ENCODE measurements around the gene ATP6V0E1.

Gene ATP6V0E1

GRCh38 chr5:172983542-172984243 is at the start of gene ATP6V0E1:
Gene ATP6V0E1, plus strand, starts transcription at chr5:172983771. Its CDS starts 90 bp downstream, at chr5:172983861.
- DNase-seq (ENCODE audit: low spot score) = peak; percentile 94

DNA sequence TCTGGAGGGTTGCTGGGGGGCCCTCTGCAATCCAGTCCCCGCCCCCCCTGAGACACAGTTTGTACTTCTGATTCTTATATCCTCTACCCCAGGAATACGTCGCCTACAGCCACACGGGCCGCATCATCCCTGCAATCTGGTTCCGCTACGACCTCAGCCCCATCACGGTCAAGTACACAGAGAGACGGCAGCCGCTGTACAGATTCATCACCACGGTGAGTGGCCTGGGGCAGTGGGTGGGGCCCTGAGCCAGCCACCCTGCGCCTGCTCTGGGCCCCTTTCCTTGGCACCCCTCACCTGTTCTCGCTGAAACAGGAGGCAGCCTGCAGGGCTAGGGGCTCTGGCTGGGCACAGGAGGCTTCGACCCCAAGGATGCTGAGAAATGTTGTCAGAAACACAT is 48.5 kb upstream of the ATP6V0E1 start:
- DNase-seq (ENCODE audit: low spot score) = no peak

GRCh38 chr5:172936401-172936800 is 47.2 kb upstream of the ATP6V0E1 start:
- DNase-seq (ENCODE audit: low spot score) = no peak

GRCh38 chr5:172939071-172939470 is 44.5 kb upstream of the ATP6V0E1 start:
- DNase-seq (ENCODE audit: low spot score) = peak; percentile 16

DNA sequence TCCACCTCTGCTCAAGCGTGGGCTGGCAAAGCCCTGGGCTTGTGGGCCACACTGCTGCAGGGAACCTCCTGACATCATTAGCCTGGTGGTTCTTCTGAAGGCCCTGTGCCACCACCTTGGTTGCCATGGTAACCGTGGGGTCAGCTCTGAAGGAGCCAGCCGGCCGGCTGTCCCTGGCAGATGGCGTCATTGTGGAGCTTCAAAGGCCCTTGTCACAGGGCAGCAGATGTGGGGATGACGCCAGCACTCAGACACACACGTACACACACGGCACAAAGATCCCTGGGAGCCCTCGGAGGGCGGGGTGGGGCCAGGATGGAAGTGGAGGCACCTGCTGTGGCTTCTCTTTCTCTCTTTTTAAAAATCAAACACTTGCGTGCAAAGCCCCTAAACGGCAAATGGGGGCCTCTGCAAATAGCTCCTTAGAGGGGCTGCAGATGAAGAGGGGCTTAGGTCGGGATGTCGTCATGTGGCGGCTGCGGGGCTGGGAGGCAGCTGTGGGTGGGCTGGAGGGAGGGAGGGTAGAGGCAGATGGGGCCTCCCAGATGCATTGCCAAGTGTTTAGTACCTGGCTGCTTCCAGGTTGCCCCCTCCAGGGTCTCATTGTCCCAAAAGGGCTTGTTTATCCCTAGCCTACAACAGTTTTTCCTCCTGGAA is 43.8 kb upstream of the ATP6V0E1 start:
- DNase-seq (ENCODE audit: low spot score) = peak; percentile 61

GRCh38 chr5:172940268-172941066 is 43.1 kb upstream of the ATP6V0E1 start:
- no peak for DNase-seq (ENCODE audit: low spot score)

DNA sequence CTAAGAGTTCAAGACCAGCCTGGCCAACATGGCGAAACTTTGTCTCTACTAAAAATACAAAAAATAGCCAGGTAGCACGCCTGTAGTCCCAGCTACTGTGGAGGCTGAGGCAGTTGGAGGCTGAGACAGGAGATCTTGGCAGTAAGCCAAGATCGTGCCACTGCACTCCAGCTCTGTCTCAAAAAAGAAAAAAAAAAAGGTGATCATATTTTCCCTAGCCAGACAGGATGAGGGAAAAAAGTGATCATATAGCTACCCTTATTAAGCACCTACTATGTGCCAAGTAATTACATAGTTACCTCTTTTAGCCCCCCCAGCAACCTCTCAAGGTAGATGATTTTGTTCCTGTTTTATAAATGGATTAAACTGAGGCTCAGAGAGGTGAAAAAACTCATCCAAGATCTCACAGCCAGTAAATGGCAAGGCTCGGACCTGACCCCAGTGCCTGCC is 42.5 kb upstream of the ATP6V0E1 start:
- DNase-seq (ENCODE audit: low spot score) = no peak

GRCh38 chr5:172942556-172942955 is 41.0 kb upstream of the ATP6V0E1 start:
- DNase-seq (ENCODE audit: low spot score) = no peak

GRCh38 chr5:172943283-172943841 is 40.2 kb upstream of the ATP6V0E1 start:
- DNase-seq (ENCODE audit: low spot score) = no peak

GRCh38 chr5:172943906-172944305 is 39.7 kb upstream of the ATP6V0E1 start:
- DNase-seq (ENCODE audit: low spot score) = no peak

GRCh38 chr5:172944741-172945140 is 38.8 kb upstream of the ATP6V0E1 start:
- DNase-seq (ENCODE audit: low spot score) = no peak

DNA sequence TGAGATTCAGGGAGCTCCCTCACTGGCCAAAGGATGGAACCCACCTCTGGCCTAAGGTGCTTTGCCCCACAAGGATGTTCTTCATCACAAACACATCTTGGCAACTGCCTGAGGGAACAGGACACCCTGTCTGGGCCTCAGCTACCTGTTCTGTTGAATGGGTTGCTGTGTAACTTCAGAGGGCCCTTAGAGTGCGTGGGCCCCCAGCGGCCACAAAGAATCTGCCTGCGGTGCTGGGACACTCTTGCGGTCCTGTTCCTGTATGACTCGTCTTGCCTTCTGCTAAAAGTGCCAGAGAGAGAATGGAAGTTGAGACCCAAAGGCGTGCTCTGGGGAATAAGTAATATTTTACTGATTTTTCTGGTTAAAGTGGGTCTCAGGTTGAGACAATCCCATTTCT is 38.4 kb upstream of the ATP6V0E1 start:
- no peak for DNase-seq (ENCODE audit: low spot score)

DNA sequence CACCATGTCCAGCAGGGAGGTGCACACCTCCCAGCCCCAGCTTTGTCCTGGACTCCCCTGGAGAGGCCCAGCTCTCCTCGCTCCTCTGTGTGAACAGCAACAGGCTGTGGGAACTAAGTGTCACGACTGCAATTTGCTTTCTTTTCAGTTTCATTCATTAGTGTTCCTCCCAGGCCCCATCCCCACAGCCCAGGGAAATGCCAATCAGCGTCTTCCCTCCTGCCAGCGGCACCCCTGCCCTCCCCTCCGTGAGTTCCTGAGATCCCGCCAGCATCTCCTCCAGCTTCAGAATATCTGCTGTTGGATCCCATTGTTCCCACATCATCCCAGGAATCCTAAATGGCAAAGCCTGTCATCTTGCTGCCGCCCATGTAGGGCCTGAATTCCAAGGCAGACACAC is 37.4 kb upstream of the ATP6V0E1 start:
- no peak for DNase-seq (ENCODE audit: low spot score)

- DNase-seq (ENCODE audit: low spot score) = no peak
These were observed 34.1 kb upstream of the ATP6V0E1 start for GRCh38 chr5:172949426-172949825.

GRCh38 chr5:172950176-172950965 is 33.2 kb upstream of the ATP6V0E1 start:
- DNase-seq (ENCODE audit: low spot score) = no peak

DNA sequence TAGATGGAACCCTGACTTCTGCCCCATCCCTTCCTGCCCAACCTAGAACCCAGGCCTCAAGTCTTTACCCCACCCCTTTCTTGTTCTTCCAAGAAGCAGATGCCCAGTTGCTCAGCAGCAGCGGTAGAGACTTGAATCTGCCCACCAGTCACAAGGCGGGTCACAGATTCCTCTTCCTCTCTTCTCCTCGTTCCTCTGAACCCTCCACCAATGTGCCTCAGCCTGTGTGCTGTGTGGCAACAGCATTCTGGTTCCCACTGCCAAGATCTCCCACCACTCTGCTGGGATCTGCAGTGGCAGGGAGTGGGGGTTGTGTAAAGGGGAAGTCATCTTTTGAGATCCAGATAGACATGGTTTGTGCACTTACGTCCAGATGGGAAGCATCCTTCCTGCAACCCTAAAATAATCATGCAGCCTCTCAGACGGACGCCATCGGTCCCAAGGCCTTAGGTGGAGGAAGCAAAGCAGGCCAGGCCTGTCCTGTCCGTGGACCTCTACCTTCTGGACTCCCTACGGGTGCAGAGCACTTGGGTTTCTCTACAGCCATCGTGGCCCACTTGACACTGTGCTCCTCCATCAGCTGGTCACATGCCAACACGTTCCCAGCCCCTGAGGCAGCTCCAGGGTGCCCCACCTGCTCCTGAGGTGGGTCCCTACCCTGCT is 32.1 kb upstream of the ATP6V0E1 start:
- no peak for DNase-seq (ENCODE audit: low spot score)

GRCh38 chr5:172952034-172952511 is 31.5 kb upstream of the ATP6V0E1 start:
- no peak for DNase-seq (ENCODE audit: low spot score)

- no peak for DNase-seq (ENCODE audit: low spot score)
These were observed 29.5 kb upstream of the ATP6V0E1 start for GRCh38 chr5:172953776-172954675.

DNA sequence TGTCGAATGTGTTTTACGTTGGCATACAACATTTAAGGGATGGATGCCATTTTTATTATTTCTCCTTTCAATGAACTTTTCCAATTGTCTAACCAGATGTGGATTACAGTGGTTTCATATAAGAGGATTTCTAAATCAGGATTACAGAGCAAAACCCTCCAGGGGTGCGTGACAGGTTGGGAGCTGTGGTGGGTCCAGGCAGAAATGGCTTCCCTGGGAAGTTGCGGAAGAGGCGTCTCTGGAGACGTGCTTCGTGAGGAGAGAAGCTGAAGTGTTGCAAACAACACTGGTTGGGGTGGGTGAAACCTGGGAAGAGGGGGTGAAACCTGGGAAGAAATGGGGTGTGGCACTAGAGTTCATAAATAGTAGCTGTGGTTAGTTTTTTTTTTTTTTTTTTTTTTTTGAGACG is 28.8 kb upstream of the ATP6V0E1 start:
- DNase-seq (ENCODE audit: low spot score) = no peak

DNA sequence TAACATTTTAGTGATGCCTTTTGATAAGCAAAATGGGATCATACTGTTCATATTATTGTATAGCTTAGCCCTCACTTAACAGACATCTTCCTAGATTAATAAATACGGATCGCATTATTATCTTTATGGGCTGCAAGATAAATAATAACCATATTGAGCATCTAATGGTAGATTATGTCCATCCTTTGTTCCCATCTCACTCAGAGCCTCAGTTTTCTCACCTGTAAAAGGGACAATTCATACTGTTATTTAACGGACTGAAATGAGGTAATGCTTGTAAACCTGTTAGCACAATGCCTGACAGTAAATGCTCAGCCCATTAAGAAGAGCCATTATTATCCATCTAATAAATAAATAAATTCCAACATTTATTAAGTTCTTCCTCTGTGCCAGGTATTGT is 27.3 kb upstream of the ATP6V0E1 start:
- no peak for DNase-seq (ENCODE audit: low spot score)
